ENCODE results near the gene MKKS.
"Not testable (repeated sequence)": the region's sequence is repeated elsewhere in the genome, so short reads cannot be mapped to it uniquely, and the experiment has no call there.

Gene MKKS

DNA sequence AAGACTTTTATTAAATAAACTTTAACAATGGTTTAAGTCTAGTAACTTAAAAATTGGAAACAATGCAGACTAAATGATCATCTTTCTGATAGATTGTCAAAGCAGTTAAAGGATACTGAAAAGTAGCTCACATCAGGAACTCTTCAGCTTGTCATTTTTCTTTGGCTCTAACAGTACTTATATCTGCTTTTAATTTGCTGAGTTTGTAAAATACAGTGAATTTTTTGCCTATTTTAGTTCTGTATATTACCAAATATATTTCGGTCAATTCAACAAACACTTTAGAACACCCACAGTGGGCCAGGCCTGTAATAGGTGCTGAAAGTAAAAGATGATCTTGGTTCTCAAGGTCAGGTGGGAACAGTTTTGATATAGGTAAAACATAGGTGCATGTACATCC is 22.3 kb downstream of the MKKS start:
- no peak for DNase-seq

DNA sequence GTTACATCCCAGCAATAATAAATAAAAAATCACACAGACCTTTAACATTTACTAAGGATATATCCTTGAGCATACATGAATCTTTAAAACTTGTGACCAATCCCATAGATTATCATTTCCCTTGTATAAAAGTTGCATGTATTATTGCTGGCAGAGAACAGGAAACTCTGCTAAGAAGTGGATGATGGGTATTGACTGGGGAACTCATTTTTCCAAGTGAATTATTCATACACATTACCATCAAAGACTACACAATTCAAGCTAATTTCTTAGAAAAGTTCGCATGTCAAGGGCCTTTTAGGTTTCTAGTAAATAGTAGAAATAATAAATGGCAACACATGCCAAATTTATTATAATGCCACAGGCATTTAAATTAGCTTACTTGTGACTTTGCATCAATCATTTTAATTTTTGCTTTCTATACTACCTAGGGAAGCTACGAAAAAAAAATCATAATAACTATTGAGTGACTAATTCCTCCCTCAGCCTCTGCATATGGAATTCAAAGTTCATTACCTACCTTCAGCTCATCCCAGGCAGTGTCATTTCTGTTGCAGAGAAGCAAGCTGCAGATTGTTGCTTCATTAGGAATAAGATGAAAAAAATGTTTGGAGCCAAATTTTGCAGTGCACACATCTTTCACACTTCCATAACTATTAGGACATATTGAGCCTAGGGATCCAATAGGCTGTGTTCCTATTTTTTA is 25.8 kb downstream of the MKKS start:
- no peak for DNase-seq

GRCh38 chr20:10404959-10405530 is 29.0 kb downstream of the MKKS start:
- DNase-seq, result no peak

DNA sequence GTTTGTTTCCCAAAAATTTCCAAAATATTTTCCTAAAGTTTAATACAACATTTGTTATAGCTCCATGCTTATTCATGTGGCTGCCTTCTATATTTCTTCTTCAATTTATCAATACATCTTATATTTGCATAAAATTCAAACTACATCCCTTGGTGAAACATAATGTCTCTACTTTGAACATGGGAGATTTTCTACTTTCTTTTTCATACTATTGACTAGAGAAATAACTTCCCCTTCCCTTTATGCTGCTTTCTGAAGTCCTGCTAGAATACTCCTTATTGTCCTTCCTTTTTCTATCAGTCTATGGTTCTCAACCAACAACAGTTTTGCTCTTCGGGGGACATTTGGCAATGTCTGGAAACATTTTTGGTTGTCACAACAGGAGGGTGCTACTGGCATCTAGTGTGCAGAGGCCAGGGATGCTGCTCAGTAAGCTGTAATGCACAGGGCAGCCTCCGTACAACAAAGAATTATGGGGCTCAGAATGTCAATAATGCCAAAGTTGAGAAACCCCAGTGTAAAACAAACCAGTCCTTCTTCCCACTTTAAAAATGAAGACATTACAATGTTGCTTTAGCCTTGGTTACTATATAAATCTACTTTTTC is 29.9 kb downstream of the MKKS start:
- no peak for DNase-seq

DNA sequence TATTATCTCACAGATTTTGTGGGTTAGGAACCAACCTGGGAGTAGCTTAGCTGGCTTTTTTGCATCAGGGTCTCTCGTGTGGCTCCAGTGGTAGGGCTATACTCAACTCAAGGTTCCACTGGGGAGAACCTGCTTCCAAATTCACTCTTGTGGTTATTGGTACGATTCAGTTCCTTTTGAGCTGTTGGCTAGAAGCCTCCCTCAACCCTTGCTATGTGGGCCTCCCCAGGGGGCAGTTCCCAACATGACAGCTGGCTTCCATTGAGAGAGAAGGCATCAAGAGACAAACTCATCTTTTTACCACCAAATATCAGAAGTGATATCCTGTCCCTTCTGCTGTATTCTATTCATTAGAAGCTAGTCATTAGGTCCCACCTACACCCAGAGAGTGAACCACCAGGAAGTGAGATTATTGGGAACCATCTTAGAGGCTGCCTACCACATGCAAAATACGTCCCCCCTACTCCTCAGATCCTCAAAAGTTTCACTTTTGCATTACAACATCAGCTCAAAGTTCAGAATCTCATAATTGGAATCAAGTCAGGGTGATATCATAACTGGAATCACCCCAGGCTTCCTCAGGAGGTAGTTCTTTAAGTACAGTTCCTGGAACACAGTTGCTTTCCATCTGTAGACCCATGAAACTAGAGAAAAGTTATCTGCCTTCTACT is 30.9 kb downstream of the MKKS start:
- no peak for DNase-seq

GRCh38 chr20:10398834-10399369 is 35.1 kb downstream of the MKKS start:
- no peak for DNase-seq

DNA sequence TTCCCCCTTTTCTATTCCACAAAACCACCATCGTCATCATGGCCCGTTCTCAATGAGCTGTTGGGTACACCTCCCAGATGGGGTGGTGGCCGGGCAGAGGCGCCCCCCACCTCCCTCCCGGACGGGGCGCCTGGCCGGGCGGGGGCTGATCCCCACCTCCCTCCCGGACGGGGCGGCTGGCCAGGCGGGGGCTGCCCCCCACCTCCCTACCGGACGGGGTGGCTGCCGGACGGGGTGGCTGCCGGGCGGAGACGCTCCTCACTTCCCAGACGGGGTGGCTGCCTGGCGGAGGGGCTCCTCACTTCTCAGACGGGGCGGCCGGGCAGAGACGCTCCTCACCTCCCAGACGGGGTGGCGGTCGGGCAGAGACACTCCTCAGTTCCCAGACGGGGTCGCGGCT is 39.3 kb downstream of the MKKS start:
- not testable (repeated sequence) for DNase-seq

GRCh38 chr20:10390709-10391108 is 43.3 kb downstream of the MKKS start:
- no peak for DNase-seq

DNA sequence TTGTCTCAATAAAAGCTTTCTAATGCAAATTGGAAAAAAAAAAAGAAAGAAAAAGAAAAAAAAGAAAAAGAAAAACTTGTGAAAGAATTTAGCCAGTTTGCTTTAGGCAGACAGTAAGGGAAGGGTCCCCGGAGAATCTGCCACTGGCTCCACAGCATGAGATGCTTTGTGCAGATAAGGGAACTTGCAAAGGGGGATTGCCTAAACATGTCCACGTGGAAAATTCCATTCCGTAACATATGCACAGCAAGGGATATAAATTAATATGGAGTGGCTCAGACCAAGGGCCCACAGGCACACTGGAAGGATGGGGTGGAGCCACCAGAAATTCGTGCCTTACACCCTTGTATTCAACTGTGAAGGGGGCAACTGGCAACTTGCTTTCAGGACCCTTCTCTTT is 45.4 kb downstream of the MKKS start:
- no peak for DNase-seq

- DNase-seq, result no peak
Observed at GRCh38 chr20:10387686-10388085, 46.3 kb downstream of the MKKS start.

DNA sequence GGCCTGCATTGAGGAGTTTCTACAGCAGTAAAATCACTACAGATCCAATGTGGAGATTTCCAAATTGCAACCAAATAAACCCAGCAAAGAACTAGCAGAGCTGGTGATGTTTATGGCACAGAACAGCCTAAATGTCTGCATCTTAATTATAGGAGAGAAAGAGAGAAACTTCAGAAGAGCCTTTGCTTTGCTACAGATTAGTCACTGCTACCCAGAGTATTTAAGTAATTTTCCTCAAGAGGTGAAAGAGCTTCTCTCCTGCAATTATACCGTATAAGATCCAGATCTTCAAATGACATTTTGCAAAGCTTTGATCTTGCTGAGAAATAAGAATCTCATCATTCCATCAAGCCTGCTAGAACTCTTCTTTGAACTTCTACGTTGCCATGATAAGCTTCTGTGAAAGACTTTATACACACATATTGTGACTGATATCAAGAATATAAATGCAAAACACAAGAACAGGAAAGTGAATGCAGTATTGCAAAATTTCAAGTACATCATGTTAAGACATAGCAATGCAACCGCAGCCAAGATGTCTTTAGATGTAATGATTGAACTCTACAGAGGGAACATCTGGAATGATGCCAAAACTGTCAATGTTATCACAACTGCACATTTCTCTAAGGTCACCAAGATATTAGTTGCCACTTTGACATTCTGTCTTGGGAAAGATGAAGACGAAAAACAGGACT is 48.0 kb downstream of the MKKS start:
- no peak for DNase-seq

DNA sequence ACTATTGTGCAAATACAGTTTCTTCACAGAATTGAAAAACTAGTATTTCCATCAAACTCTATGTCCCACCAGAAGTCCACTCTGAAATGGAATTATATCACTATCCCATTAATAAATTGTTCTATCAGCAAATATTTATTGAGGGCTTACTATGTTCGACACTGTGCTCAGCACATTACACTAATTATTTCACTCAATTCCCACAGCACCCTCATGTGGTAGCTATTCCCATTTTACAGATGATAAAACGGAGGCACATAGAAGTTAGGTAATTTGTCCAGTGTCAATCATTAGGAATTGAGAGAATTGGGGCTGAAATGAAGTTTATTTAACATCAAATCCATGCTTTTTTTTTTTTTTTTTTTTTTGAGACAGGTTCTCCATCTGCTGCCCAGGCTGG is 52.5 kb downstream of the MKKS start:
- no peak for DNase-seq

GRCh38 chr20:10379761-10380160 is 54.3 kb downstream of the MKKS start:
- no peak for DNase-seq

DNA sequence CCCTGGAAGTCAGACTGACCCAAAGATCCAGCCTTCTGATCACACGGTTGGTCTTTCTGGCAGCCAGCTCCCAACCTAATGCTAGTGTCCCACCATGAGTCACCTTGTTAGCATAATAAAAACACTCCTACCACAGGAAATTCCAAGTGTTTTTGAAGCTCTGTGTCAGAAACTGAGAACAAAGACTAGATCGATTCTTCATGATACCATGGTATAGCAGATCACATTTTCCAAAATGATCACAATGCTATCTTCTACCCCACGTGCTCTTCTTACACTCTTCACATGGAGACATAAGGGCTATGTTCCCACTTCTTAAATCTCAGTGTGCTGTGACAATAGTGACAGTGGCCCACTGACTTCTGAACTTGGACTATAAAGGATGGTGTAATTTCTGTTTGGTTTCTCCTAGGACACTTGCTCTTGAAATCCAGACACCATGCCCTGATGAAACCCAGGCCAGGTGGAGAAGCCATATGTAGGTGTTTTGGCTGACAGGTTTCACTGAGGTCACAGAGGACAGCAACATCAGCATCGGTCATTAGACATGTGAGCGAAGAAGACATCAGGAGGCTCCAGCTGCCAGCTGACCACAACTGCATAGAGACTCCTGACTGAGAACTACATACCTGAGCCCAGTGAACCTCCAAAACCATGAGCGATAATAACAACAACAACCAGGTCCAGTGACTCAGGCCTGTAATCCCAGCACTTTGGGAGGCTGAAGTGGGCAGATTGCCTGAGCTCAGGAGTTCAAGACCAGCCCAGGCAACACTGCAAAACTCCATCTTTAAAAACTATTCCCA is 57.5 kb downstream of the MKKS start:
- DNase-seq, result no peak

DNA sequence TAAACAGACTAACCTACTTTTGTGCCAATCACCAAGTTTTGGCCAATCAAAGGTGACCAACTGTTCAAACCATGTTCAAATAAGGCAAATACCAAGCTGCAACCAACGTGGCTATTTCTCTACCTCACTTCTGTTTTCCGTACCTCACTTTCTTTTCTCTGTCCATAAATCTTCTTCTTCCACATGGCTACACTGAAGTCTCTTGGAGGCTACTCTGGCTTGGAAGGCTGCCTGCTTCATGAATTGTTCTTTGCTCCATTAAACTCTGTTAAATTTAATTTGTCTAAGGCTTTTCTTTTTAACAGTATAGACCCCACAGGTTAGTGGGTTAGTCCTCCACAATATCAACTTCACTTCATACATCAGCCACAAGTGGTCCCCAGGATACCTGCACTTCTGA is 58.8 kb downstream of the MKKS start:
- no peak for DNase-seq

DNA sequence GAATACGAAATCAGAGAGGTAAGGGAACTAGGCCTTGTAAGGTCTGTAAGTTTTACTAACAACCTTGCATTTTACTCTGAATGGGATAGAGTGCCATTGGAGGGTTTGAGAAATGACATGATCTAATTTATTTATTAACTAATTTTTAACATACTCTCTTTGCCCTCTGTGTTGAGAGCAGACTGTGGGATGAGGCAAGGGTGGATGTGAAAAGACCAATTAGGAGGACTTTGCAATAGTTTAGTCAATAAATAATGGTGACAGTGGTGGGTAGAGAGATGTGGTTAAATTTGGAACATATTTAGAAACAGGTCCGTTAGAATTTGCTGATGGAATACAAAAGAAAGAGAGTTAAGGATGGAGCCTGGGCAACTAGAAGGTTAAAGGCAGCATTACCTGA is 60.0 kb downstream of the MKKS start:
- DNase-seq, result no peak

DNA sequence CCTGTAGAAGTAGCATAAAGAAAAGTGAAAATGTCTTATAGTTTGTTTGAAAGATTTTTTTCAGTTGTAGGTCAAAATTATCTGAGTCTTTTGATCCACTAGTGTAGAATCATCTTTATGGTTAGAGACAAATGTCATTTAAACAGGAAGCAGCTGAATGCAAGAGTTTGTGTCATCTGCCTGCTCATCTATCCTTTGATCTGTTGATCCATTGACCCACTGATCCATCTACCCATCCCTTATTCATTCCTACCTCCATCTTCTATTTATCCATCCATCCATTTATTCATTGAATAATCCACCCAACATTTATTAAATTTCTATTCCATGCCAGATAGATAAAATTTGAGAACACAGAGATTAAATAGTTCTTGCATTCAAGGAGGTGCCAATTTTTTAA is 62.6 kb downstream of the MKKS start:
- no peak for DNase-seq

DNA sequence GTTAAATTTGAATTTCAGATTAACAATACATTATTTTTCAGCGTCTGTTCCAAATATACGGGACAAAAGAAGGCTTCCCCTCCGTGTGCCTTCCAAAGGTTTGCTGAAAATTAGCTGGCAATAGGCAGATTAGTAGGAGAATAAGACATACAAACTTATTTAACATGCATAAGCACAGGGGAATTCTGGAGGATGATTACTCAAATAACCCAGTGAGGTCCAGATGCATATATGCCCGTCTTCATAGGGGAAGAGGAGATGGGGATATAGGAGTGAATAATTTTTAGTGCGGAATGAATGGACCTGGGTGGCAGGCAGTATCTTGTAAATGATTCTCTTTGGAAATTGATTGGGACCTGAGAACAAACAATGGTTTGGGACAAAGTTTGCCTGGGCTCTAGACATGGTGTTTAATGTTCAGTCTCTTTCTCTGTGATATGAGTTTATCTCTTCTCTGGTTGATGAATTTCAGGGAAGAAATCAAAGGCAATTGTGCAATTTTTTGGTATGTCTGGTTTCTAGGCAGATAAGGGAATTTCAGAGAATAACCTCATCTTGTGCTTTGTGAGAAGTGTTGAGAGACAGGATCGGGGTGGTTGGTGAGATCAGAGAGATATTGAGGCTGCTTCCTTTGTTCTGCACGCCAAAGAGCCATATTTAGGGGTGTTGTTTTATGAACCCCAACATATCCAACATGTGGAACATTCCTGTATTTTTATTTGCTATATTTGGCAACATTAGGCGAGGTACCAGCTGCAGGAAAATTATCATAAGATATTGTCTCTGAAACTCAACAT is 63.7 kb downstream of the MKKS start:
- DNase-seq, result no peak

DNA sequence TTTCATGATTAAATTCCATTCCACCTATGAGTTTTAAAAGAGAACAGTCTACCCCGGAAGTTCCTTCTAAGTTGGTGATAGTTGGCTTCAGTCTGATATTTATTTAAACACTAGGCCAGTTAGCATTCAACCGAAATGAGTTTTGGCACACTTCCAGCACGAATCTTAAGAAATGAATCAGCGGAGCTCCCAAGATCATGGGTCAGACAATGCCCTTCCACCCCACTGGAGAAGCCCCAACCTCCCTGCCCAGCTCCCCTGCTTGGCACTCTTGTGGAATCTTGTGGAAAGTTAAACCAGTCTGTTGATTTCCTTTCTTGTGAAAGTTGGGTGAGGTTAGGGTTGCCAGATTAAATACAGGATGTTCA is 64.3 kb downstream of the MKKS start:
- DNase-seq, result no peak

GRCh38 chr20:10368702-10369041 is 65.3 kb downstream of the MKKS start:
- no peak for DNase-seq

DNA sequence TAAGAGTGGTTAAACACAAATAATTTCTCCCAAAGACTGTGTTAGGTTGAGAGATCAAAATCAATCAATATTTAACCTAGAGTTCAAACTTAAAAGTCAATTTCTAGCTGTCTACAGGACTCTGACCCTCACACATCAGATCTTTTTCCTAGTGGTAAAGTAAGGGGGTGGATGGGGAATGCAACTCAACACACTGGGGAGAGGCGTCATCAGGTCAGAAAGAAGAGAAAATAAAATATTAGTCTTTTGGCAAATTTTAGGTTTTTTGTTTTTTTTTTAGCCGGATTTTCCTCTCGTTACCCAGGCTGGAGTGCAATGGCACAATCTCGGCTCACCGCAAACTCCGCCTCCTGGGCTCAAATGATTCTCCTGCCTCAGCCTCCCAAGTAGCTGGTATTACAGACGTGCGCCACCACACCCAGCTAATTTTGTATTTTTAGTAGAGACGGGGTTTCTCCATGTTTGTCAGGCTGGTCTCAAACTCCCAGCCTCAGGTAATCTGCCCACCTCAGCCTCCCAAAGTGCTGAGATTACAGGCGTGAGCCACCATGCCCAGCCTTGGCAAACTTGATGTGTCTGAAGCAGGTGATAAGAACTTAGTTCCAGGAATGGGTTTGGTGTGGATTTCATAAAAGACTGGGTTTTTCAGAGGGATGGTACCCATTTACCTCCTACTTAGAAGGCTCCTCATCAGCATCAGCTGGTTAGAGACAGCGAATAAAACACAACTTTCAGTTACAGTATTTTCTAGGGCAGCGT is 65.9 kb downstream of the MKKS start:
- no peak for DNase-seq

Data from T-helper 9 cell (primary cell).